Panc1 (cell line): Measurements from ENCODE around the gene LENEP. TPM values are rescaled to one million over a fixed set of nuclear protein-coding genes. Genes with fewer than 3 reads are reported as not detected.

Experiments
- ATAC-seq: fragments of 200-7000 bp; cut with Tn5 transposase; 2 replicates; pipeline ENCODE4 v1.9.1; 2020; ENCODE audit warnings: mild to moderate bottlenecking, moderate library complexity
- BruUV-seq: library from RNA; stranded (reverse); fragments of 400-500 nt; replicated peaks from 2 replicates; lab custom pipeline; 2021; lab: Mats Ljungman, UMichigan
- CTCF ChIA-PET: fragments of 300-600 bp; sonication (Branson Sonifier 250); formaldehyde crosslinking; loops from one replicate; lab custom pipeline; 2022; ENCODE audit warnings: antibody characterized with exemption; lab: Charles Lee
- POLR2A ChIA-PET: fragments of 300-600 bp; sonication (Branson Sonifier 250); formaldehyde crosslinking; loops from one replicate; lab custom pipeline; 2022; ENCODE audit warnings: antibody characterized with exemption; lab: Charles Lee
- DNase-seq: peaks from one replicate; pipeline ENCODE4 v3.0.0-alpha.2; 2010; ENCODE audit warnings: low read depth, low spot score
- H3K27ac ChIP-seq: 2 replicates; pipeline ENCODE4 v1.5.1; 2011; ENCODE audit warnings: mild to moderate bottlenecking, low read length, inconsistent platforms
- H3K27me3 ChIP-seq: fragments of 200-500 bp; sonication (Bioruptor generic); 2 replicates; pipeline ENCODE4 v1.6.0; 2014; ENCODE audit warnings: low read length, inconsistent platforms; ENCODE audit not compliant: control insufficient read depth, insufficient read depth
- H3K36me3 ChIP-seq: fragments of 200-500 bp; sonication (Bioruptor generic); 2 replicates; pipeline ENCODE4 v1.5.1; 2014; ENCODE audit warnings: inconsistent platforms, mild to moderate bottlenecking, low read length, moderate library complexity; ENCODE audit not compliant: control insufficient read depth, insufficient read depth
- H3K4me1 ChIP-seq: 2 replicates; pipeline ENCODE4 v1.5.1; 2011; ENCODE audit warnings: inconsistent platforms, mild to moderate bottlenecking, low read length, moderate library complexity; ENCODE audit not compliant: control insufficient read depth, insufficient read depth
- H3K4me3 ChIP-seq, 2 experiments: 2 replicates each; pipeline ENCODE4 v1.5.1; 2011 to 2012; ENCODE audit warnings: low read depth in 2 of 2, low read length in 2 of 2, mild to moderate bottlenecking in 2 of 2, inconsistent platforms in 1 of 2, moderate library complexity in 1 of 2
- H3K9me3 ChIP-seq: fragments of 200-500 bp; sonication (Bioruptor generic); 2 replicates; pipeline ENCODE4 v1.5.1; 2014; ENCODE audit warnings: low read depth, mild to moderate bottlenecking, inconsistent platforms, low read length, moderate library complexity; ENCODE audit not compliant: control insufficient read depth, insufficient read depth
- POLR2AphosphoS5 ChIP-seq: IDR thresholded peaks from 2 replicates; pipeline ENCODE4 v1.6.1; 2012; ENCODE audit warnings: mild to moderate bottlenecking, low read depth, low read length, moderate library complexity
- SIN3A ChIP-seq: IDR thresholded peaks from 2 replicates; pipeline ENCODE4 v1.6.1; 2012; ENCODE audit warnings: low read depth, mild to moderate bottlenecking, low read length, moderate library complexity, borderline replicate concordance; ENCODE audit not compliant: insufficient read depth
- TCF7L2 ChIP-seq: IDR thresholded peaks from 2 replicates; pipeline ENCODE4 v1.6.1; 2011; ENCODE audit warnings: mild to moderate bottlenecking, low read depth, low read length, inconsistent platforms
- in situ Hi-C: cut with HindIII; loops from 2 replicates; pipeline ENCODE4 v1.10.0; 2016; ENCODE audit warnings: low sequenced_read_pairs, low pct_unique_long_range_greater_than_20kb
- intact Hi-C: fragments of 100-400 bp; cut with micrococcal nuclease; formaldehyde crosslinking; loops from one replicate; pipeline ENCODE4 v1.10.0; 2022; ENCODE audit not compliant: unreplicated experiment
- total RNA-seq: library from RNA; stranded (reverse); gene quantifications from one replicate; pipeline ENCODE4 v1.2.1, GENCODE V29; 2021; ENCODE audit not compliant: unreplicated experiment
- TF ChIP-seq, protein P1 (sequence below), 2 experiments: IDR thresholded peaks; 2 replicates each; pipeline ENCODE4 v1.6.1; 2011 to 2012; ENCODE audit warnings: low read depth in 2 of 2, control low read depth in 1 of 2, low read length in 1 of 2, mild to moderate bottlenecking in 1 of 2, moderate library complexity in 1 of 2; ENCODE audit not compliant: insufficient read depth in 1 of 2
- TF ChIP-seq, protein P2 (sequence below): fragments of 450-650 bp; IDR thresholded peaks from 2 replicates; pipeline ENCODE4 v1.5.1; 2017; ENCODE audit warnings: mild to moderate bottlenecking

Gene LENEP
- total RNA-seq, 1 experiment from 2014 or later, result 0.67 TPM

GRCh38 chr1:154951901-154952657 is 41.3 kb upstream of the LENEP start:
- Histone ChIP-seq H3K27ac (no peak overlapping the region), H3K4me1 (peaks cover 17% of the 10 kb centered on the region), H3K27me3 (no peaks in the 10 kb centered on the region), H3K4me3 (no peak overlapping the region), H3K9me3 (no peaks in the 10 kb centered on the region), H3K36me3 (no peaks in the 10 kb centered on the region)
- TF ChIP-seq SIN3A (no peak), POLR2AphosphoS5 (no peak), TCF7L2 (no peak)
- TF ChIP-seq, protein P1, sequence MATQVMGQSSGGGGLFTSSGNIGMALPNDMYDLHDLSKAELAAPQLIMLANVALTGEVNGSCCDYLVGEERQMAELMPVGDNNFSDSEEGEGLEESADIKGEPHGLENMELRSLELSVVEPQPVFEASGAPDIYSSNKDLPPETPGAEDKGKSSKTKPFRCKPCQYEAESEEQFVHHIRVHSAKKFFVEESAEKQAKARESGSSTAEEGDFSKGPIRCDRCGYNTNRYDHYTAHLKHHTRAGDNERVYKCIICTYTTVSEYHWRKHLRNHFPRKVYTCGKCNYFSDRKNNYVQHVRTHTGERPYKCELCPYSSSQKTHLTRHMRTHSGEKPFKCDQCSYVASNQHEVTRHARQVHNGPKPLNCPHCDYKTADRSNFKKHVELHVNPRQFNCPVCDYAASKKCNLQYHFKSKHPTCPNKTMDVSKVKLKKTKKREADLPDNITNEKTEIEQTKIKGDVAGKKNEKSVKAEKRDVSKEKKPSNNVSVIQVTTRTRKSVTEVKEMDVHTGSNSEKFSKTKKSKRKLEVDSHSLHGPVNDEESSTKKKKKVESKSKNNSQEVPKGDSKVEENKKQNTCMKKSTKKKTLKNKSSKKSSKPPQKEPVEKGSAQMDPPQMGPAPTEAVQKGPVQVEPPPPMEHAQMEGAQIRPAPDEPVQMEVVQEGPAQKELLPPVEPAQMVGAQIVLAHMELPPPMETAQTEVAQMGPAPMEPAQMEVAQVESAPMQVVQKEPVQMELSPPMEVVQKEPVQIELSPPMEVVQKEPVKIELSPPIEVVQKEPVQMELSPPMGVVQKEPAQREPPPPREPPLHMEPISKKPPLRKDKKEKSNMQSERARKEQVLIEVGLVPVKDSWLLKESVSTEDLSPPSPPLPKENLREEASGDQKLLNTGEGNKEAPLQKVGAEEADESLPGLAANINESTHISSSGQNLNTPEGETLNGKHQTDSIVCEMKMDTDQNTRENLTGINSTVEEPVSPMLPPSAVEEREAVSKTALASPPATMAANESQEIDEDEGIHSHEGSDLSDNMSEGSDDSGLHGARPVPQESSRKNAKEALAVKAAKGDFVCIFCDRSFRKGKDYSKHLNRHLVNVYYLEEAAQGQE (IDR thresholded peaks at IDR 0.05; ENCODE audit: insufficient read depth in 1 of 2, low read depth in 2 of 2, low read length in 1 of 2), result no peak
- TF ChIP-seq, protein P2, sequence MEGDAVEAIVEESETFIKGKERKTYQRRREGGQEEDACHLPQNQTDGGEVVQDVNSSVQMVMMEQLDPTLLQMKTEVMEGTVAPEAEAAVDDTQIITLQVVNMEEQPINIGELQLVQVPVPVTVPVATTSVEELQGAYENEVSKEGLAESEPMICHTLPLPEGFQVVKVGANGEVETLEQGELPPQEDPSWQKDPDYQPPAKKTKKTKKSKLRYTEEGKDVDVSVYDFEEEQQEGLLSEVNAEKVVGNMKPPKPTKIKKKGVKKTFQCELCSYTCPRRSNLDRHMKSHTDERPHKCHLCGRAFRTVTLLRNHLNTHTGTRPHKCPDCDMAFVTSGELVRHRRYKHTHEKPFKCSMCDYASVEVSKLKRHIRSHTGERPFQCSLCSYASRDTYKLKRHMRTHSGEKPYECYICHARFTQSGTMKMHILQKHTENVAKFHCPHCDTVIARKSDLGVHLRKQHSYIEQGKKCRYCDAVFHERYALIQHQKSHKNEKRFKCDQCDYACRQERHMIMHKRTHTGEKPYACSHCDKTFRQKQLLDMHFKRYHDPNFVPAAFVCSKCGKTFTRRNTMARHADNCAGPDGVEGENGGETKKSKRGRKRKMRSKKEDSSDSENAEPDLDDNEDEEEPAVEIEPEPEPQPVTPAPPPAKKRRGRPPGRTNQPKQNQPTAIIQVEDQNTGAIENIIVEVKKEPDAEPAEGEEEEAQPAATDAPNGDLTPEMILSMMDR, result no peak
- ATAC-seq (no peak), DNase-seq (no peak)
- in situ Hi-C loops, result no loop called here
- POLR2A ChIA-PET, result interaction anchor here (0.6 kb wide), 1 partner anchor 1114 kb away, joined by 4 read pairs; no protein-coding TSS in a partner anchor
- no TSS peak for BruUV-seq
- CTCF ChIA-PET, result no interaction called here
- intact Hi-C loops, result loop anchor here (10.0 kb wide), 1 partner anchor 387 kb away; the partner anchor contains the start of gene CHRNB2

GRCh38 chr1:154952664-154953063 is 40.7 kb upstream of the LENEP start:
- H3K36me3 ChIP-seq, result no peaks in the 10 kb centered on the region
- intact Hi-C loops, result loop anchor here (10.0 kb wide), 1 partner anchor 388 kb away; the partner anchor contains the start of gene CHRNB2
- CTCF ChIA-PET, result no interaction called here
- H3K4me1 ChIP-seq, result peaks cover 23% of the 10 kb centered on the region
- no peak for DNase-seq
- no peak overlapping the region for H3K27ac ChIP-seq
- ATAC-seq, result no peak
- in situ Hi-C loops, result no loop called here
- BruUV-seq, result no TSS peak
- H3K9me3 ChIP-seq, result no peaks in the 10 kb centered on the region
- TF ChIP-seq TCF7L2 (no peak), POLR2AphosphoS5 (no peak), SIN3A (no peak)
- TF ChIP-seq, protein P2, result no peak
- TF ChIP-seq, protein P1 (IDR thresholded peaks at IDR 0.05; ENCODE audit: insufficient read depth in 1 of 2, low read depth in 2 of 2, low read length in 1 of 2), result no peak
- POLR2A ChIA-PET, result no interaction called here
- H3K4me3 ChIP-seq, result no peak overlapping the region
- H3K27me3 ChIP-seq, result no peaks in the 10 kb centered on the region
